Peyer's patch (tissue), 4 donors: Measurements from ENCODE around the gene OLFML2A.

ENCODE experiments used
- CTCF ChIP-seq, 6 experiments: fragments of 450-650 bp in 4 of 6; fragments of 200-600 bp in 2 of 6; sonication (generic) in 1 of 6; IDR thresholded peaks; one replicate each; pipeline ENCODE4 v1.5.1; 2017 to 2019; ENCODE audit warnings: antibody characterized with exemption in 6 of 6, mild to moderate bottlenecking in 3 of 6, moderate library complexity in 1 of 6
- POLR2A ChIP-seq, 2 donors: fragments of 450-650 bp; IDR thresholded peaks; one replicate each; pipeline ENCODE4 v1.5.1; 2017; ENCODE audit warnings: antibody characterized with exemption in 2 of 2, mild to moderate bottlenecking in 2 of 2, moderate library complexity in 2 of 2

- no peak for TF ChIP-seq POLR2A (IDR thresholded peaks at IDR 0.05)
- no peak for TF ChIP-seq CTCF (IDR thresholded peaks at IDR 0.05)
Measured at GRCh38 chr9:124778575-124779367, 1.8 kb downstream of the OLFML2A start.
